22Rv1 (cell line): ENCODE data around the gene ARMC2.

Source experiments
- CTCF ChIP-seq: fragments of 450-650 bp; IDR thresholded peaks from 2 replicates; pipeline ENCODE4 v1.5.1; 2017; ENCODE audit warnings: mild to moderate bottlenecking
- ZFX ChIP-seq: fragments of 450-650 bp; IDR thresholded peaks from 2 replicates; pipeline ENCODE4 v1.6.1; 2017; ENCODE audit warnings: antibody characterized with exemption, borderline replicate concordance

GRCh38 chr6:109001291-109001894, 153.2 kb downstream of the ARMC2 start:
- no peak for TF ChIP-seq CTCF
- no peak for TF ChIP-seq ZFX
